H9 (cell line): ENCODE data around the gene TCF4. TPM values are rescaled to one million over a fixed set of nuclear protein-coding genes. Genes with fewer than 3 reads are reported as not detected.

Experiments used
- DNase-seq: peaks from one replicate; pipeline ENCODE4 v3.0.0-alpha.2; 2017
- H2AFZ ChIP-seq: one replicate; pipeline ENCODE4 v1.6.1; 2013; ENCODE audit warnings: mild to moderate bottlenecking, low read length, control low read depth, moderate library complexity
- H2AK5ac ChIP-seq: 2 replicates; pipeline ENCODE4 v1.6.1; 2013; ENCODE audit warnings: low read length, control low read depth, mixed read lengths; ENCODE audit not compliant: insufficient read length
- H2BK120ac ChIP-seq: one replicate; pipeline ENCODE4 v1.6.1; 2013; ENCODE audit warnings: low read depth, mild to moderate bottlenecking, low read length, control low read depth, inconsistent platforms; ENCODE audit not compliant: poor library complexity, severe bottlenecking
- H2BK12ac ChIP-seq: 2 replicates; pipeline ENCODE4 v1.6.1; 2013; ENCODE audit warnings: low read length, control low read depth, mixed read lengths, low read depth; ENCODE audit not compliant: insufficient read length
- H2BK15ac ChIP-seq: 2 replicates; pipeline ENCODE4 v1.6.1; 2013; ENCODE audit warnings: low read depth, low read length, control low read depth
- H2BK20ac ChIP-seq: one replicate; pipeline ENCODE4 v1.6.1; 2013; ENCODE audit warnings: low read depth, mild to moderate bottlenecking, low read length, control low read depth, inconsistent platforms; ENCODE audit not compliant: poor library complexity, severe bottlenecking
- H2BK5ac ChIP-seq: 2 replicates; pipeline ENCODE4 v1.6.1; 2013; ENCODE audit warnings: low read length, control low read depth, mixed read lengths; ENCODE audit not compliant: insufficient read length
- H3K14ac ChIP-seq: 2 replicates; pipeline ENCODE4 v1.6.1; 2013; ENCODE audit warnings: low read length, control low read depth; ENCODE audit not compliant: insufficient read depth
- H3K18ac ChIP-seq: 2 replicates; pipeline ENCODE4 v1.6.1; 2013; ENCODE audit warnings: low read depth, mild to moderate bottlenecking, mixed read lengths, low read length, control low read depth; ENCODE audit not compliant: insufficient read length
- H3K23ac ChIP-seq: 2 replicates; pipeline ENCODE4 v1.6.1; 2013; ENCODE audit warnings: low read length, control low read depth, mixed read lengths, low read depth; ENCODE audit not compliant: insufficient read length
- H3K23me2 ChIP-seq: 2 replicates; pipeline ENCODE4 v1.6.1; 2013; ENCODE audit warnings: low read depth, mild to moderate bottlenecking, mixed read lengths, low read length, control low read depth; ENCODE audit not compliant: insufficient read length, poor library complexity, severe bottlenecking
- H3K27ac ChIP-seq: 2 replicates; pipeline ENCODE4 v1.5.1; 2013; ENCODE audit warnings: low read length, control low read depth, mixed read lengths, low read depth; ENCODE audit not compliant: insufficient read length
- H3K27me3 ChIP-seq: 2 replicates; pipeline ENCODE4 v1.6.1; 2013; ENCODE audit warnings: low read length, control low read depth, inconsistent platforms; ENCODE audit not compliant: insufficient read depth
- H3K4ac ChIP-seq: 2 replicates; pipeline ENCODE4 v1.6.1; 2013; ENCODE audit warnings: low read depth, mild to moderate bottlenecking, control low read depth, inconsistent platforms, low read length, moderate library complexity
- H3K4me1 ChIP-seq: 2 replicates; pipeline ENCODE4 v1.6.1; 2013; ENCODE audit warnings: low read length, control low read depth, inconsistent platforms; ENCODE audit not compliant: insufficient read depth
- H3K4me2 ChIP-seq: 2 replicates; pipeline ENCODE4 v1.6.1; 2013; ENCODE audit warnings: low read length, control low read depth, mixed read lengths; ENCODE audit not compliant: insufficient read length, insufficient read depth
- H3K56ac ChIP-seq: 2 replicates; pipeline ENCODE4 v1.6.1; 2013; ENCODE audit warnings: low read depth, mild to moderate bottlenecking, mixed read lengths, low read length, control low read depth; ENCODE audit not compliant: insufficient read length
- H3K79me1 ChIP-seq: 2 replicates; pipeline ENCODE4 v1.6.1; 2013; ENCODE audit warnings: low read depth, mild to moderate bottlenecking, moderate library complexity, low read length, control low read depth, inconsistent platforms; ENCODE audit not compliant: insufficient read depth, poor library complexity, severe bottlenecking
- H3K79me2 ChIP-seq: 2 replicates; pipeline ENCODE4 v1.6.1; 2013; ENCODE audit warnings: low read length, control low read depth, inconsistent platforms; ENCODE audit not compliant: insufficient read depth
- H3K9ac ChIP-seq: 2 replicates; pipeline ENCODE4 v1.6.1; 2013; ENCODE audit warnings: low read length, control low read depth, mixed read lengths; ENCODE audit not compliant: insufficient read length; ENCODE audit errors: extremely low read depth
- H3K9me3 ChIP-seq: one replicate; pipeline ENCODE4 v1.6.1; 2013; ENCODE audit warnings: low read depth, low read length, inconsistent platforms; ENCODE audit not compliant: control insufficient read depth
- H3T11ph ChIP-seq: one replicate; pipeline ENCODE4 v1.6.1; 2013; ENCODE audit warnings: mild to moderate bottlenecking, low read length, control low read depth, inconsistent platforms
- H4K20me1 ChIP-seq: one replicate; pipeline ENCODE4 v1.6.1; 2013; ENCODE audit not compliant: control insufficient read depth, insufficient read length, insufficient read depth
- H4K5ac ChIP-seq: 2 replicates; pipeline ENCODE4 v1.6.1; 2013; ENCODE audit warnings: low read depth, mild to moderate bottlenecking, mixed read lengths, low read length, control low read depth; ENCODE audit not compliant: insufficient read length
- H4K8ac ChIP-seq: replicated peaks from 2 replicates; pipeline ENCODE4 v1.6.1; 2013; ENCODE audit warnings: low read length, control low read depth, mixed read lengths, low read depth; ENCODE audit not compliant: insufficient read length
- H4K91ac ChIP-seq: 2 replicates; pipeline ENCODE4 v1.6.1; 2013; ENCODE audit warnings: low read depth, mild to moderate bottlenecking, moderate library complexity, mixed read lengths, low read length, control low read depth; ENCODE audit not compliant: insufficient read length
- H3K27ac Mint-ChIP-seq, 3 experiments: 2 replicates in 2 of 3; 3 replicates in 1 of 3; pipeline ENCODE4 v1.8.0; 2020 to 2021; ENCODE audit warnings: mixed read lengths in 3 of 3, mild to moderate bottlenecking in 1 of 3, moderate library complexity in 1 of 3
- H3K27me3 Mint-ChIP-seq: 2 replicates; pipeline ENCODE4 v1.8.0; 2021; ENCODE audit warnings: low read depth, mild to moderate bottlenecking, moderate library complexity, mixed read lengths
- H3K36me3 Mint-ChIP-seq, 3 experiments: 2 replicates in 2 of 3; 3 replicates in 1 of 3; pipeline ENCODE4 v1.8.0; 2020 to 2021; ENCODE audit warnings: low read depth in 3 of 3, mixed read lengths in 3 of 3; ENCODE audit not compliant: insufficient read depth in 1 of 3
- H3K4me1 Mint-ChIP-seq, 2 experiments: 2 replicates each; pipeline ENCODE4 v1.8.0; 2020; ENCODE audit warnings: mixed read lengths in 2 of 2
- H3K4me3 Mint-ChIP-seq, 2 experiments: 2 replicates in 1 of 2; 3 replicates in 1 of 2; pipeline ENCODE4 v1.8.0; 2020 to 2021; ENCODE audit warnings: mild to moderate bottlenecking in 2 of 2, mixed read lengths in 2 of 2, moderate library complexity in 1 of 2
- H3K9me3 Mint-ChIP-seq, 2 experiments: 2 replicates in 1 of 2; 3 replicates in 1 of 2; pipeline ENCODE4 v1.8.0; 2020; ENCODE audit warnings: mild to moderate bottlenecking in 2 of 2, mixed read lengths in 2 of 2, moderate library complexity in 1 of 2
- WGBS: extraction: QIAGEN DNeasy Blood & Tissue Kit; methylation state at CpG from one replicate; pipeline ENCODE4 v1.1.7; 2013; ENCODE audit warnings: missing lambda C conversion rate, low lambda C conversion rate, mixed read lengths; ENCODE audit not compliant: insufficient read length; ENCODE audit errors: extremely low coverage; 5-methylcytosine and 5-hydroxymethylcytosine counted together
- total RNA-seq: library from RNA; stranded (reverse); gene quantifications from 2 replicates; pipeline ENCODE4 v1.2.1, GENCODE V29; 2021
- TF ChIP-seq, protein P1 (sequence below): fragments of 200-600 bp; sonication (generic); conservative IDR thresholded peaks from 3 replicates; pipeline ENCODE4 v1.8.0; 2021; ENCODE audit warnings: antibody characterized with exemption, mild to moderate bottlenecking

The TCF4 gene
- total RNA-seq, 1 experiment from 2014 or later, result 99.4 TPM

DNA sequence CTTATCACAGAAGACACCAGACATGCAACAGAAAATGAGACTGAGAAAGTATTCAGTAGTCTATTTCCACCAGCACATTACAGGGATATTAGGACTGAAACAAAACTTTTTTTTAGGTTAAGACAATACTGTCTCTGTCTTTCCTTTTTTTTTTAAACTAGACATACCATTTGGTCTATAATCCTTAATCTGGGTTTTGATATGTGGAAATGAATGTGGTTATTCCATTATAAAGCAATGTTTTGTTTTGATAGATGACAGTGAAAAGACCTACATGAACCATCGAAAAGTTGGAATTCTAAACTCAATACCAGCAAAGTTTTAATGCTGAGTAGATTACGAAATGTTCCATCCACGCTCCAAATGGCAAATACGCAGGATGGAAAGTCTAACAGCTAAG, 123.4 kb downstream of the TCF4 start:
- H4K20me1 ChIP-seq, result no peaks in the 10 kb centered on the region
- no CpG with 5 or more reads among the region's 4 CpGs for WGBS
- H3K27ac Mint-ChIP-seq, result no peak overlapping the region; a peak in 1 of 7 replicates

More for the DNA sequence above, 123.4 kb downstream of the TCF4 start:
- H4K8ac ChIP-seq, result no peak overlapping the region
- H3K23ac ChIP-seq, result no peak overlapping the region
- H3K4me1 ChIP-seq, result peaks cover 15% of the 10 kb centered on the region
- no peak overlapping the region for H3T11ph ChIP-seq
- H2BK12ac ChIP-seq, result no peak overlapping the region
- no peak overlapping the region for H2BK20ac ChIP-seq
- H4K91ac ChIP-seq, result no peak overlapping the region
- no peak overlapping the region for H3K14ac ChIP-seq
- H3K56ac ChIP-seq, result no peak overlapping the region
- H2AK5ac ChIP-seq, result no peak overlapping the region
- Mint-ChIP-seq H3K4me1 (peaks cover 43 to 49% of the 10 kb centered on the region in 2 experiments), H3K36me3 (peaks cover 0 to 5% (median 5%) of the 10 kb centered on the region in 3 experiments; a peak in 4 of 7 replicates), H3K9me3 (no peaks in the 10 kb centered on the region), H3K4me3 (no peak overlapping the region), H3K27me3 (no peaks in the 10 kb centered on the region)
- no peak overlapping the region for H3K4ac ChIP-seq
- H3K9ac ChIP-seq, result no peak overlapping the region
- no peak overlapping the region for H4K5ac ChIP-seq
- no peaks in the 10 kb centered on the region for H3K9me3 ChIP-seq
- H3K27me3 ChIP-seq, result no peaks in the 10 kb centered on the region
- TF ChIP-seq, protein P1, sequence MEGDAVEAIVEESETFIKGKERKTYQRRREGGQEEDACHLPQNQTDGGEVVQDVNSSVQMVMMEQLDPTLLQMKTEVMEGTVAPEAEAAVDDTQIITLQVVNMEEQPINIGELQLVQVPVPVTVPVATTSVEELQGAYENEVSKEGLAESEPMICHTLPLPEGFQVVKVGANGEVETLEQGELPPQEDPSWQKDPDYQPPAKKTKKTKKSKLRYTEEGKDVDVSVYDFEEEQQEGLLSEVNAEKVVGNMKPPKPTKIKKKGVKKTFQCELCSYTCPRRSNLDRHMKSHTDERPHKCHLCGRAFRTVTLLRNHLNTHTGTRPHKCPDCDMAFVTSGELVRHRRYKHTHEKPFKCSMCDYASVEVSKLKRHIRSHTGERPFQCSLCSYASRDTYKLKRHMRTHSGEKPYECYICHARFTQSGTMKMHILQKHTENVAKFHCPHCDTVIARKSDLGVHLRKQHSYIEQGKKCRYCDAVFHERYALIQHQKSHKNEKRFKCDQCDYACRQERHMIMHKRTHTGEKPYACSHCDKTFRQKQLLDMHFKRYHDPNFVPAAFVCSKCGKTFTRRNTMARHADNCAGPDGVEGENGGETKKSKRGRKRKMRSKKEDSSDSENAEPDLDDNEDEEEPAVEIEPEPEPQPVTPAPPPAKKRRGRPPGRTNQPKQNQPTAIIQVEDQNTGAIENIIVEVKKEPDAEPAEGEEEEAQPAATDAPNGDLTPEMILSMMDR, result no peak
- no peak overlapping the region for H2BK120ac ChIP-seq
- H3K79me2 ChIP-seq, result peaks cover 7% of the 10 kb centered on the region; the same call in 1 of the 2 replicates
- no peak overlapping the region for H3K18ac ChIP-seq
- no peaks in the 10 kb centered on the region for H3K23me2 ChIP-seq
- DNase-seq, result no peak
- H3K4me2 ChIP-seq, result no peak overlapping the region
- peaks cover 6% of the 10 kb centered on the region for H3K79me1 ChIP-seq
- H2AFZ ChIP-seq, result no peak overlapping the region
- no peak overlapping the region for H2BK15ac ChIP-seq
- H2BK5ac ChIP-seq, result no peak overlapping the region
- no peak overlapping the region for H3K27ac ChIP-seq
